ENCODE measurements around the gene BYSL.

The BYSL gene

GRCh38 chr6:41914869-41915530 lies 6.3 kb upstream of the BYSL start:
- TF ChIP-seq CTCF (IDR thresholded peaks at IDR 0.05; ENCODE audit: low read depth, low read length) = no peak
- no peak overlapping the region for H3K4me3 ChIP-seq (ENCODE audit: low read depth, low read length)

GRCh38 chr6:41917528-41917927 lies 3.8 kb upstream of the BYSL start:
- no peak overlapping the region for H3K4me3 ChIP-seq (ENCODE audit: low read depth, low read length)

GRCh38 chr6:41921712-41921998 lies 356 bp downstream of the BYSL start:
- no peak for TF ChIP-seq CTCF (IDR thresholded peaks at IDR 0.05; ENCODE audit: low read depth, low read length)
- peak overlapping the region; percentile 85 for H3K4me3 ChIP-seq (ENCODE audit: low read depth, low read length)

More at GRCh38 chr6:41917528-41917927, 3.8 kb upstream of the BYSL start:
- no peak for TF ChIP-seq CTCF (IDR thresholded peaks at IDR 0.05; ENCODE audit: low read depth, low read length)

- TF ChIP-seq CTCF (IDR thresholded peaks at IDR 0.05; ENCODE audit: low read depth, low read length) = no peak
- peak overlapping the region; percentile 85 for H3K4me3 ChIP-seq (ENCODE audit: low read depth, low read length)
Measured at GRCh38 chr6:41922154-41922553, 855 bp downstream of the BYSL start.

GRCh38 chr6:41927253-41927652 lies 6.0 kb downstream of the BYSL start:
- no peak overlapping the region for H3K4me3 ChIP-seq (ENCODE audit: low read depth, low read length)
- TF ChIP-seq CTCF (IDR thresholded peaks at IDR 0.05; ENCODE audit: low read depth, low read length) = no peak

GRCh38 chr6:41929924-41930323 lies 8.6 kb downstream of the BYSL start:
- no peak for TF ChIP-seq CTCF (IDR thresholded peaks at IDR 0.05; ENCODE audit: low read depth, low read length)
- H3K4me3 ChIP-seq (ENCODE audit: low read depth, low read length) = no peak overlapping the region

- no peak for TF ChIP-seq CTCF (IDR thresholded peaks at IDR 0.05; ENCODE audit: low read depth, low read length)
- H3K4me3 ChIP-seq (ENCODE audit: low read depth, low read length) = no peak overlapping the region
Measured at GRCh38 chr6:41931792-41932191, 10.5 kb downstream of the BYSL start.
